Measurements from ENCODE around the gene TH.

The TH gene

GRCh38 chr11:2215561-2216399 lies 44.2 kb upstream of the TH start:
- Histone ChIP-seq H3K27ac (ENCODE audit: low read length, poor library complexity, severe bottlenecking) (no peak overlapping the region), H4K8ac (ENCODE audit: low read length) (no peak overlapping the region), H3K4me1 (ENCODE audit: control insufficient read depth, insufficient read depth, low read depth, low read length) (peaks cover 26% of the 10 kb centered on the region), H3K14ac (ENCODE audit: low read length in 2 of 2) (no peak overlapping the region), H3K9ac (ENCODE audit: low read length) (no peak overlapping the region), H3K4me2 (ENCODE audit: low read length, poor library complexity, severe bottlenecking) (no peak overlapping the region), H3K36me3 (ENCODE audit: control insufficient read depth in 1 of 2, insufficient read depth in 2 of 2, low read depth in 1 of 2, low read length in 2 of 2) (no peaks in the 10 kb centered on the region), H2BK120ac (ENCODE audit: low read depth, low read length) (no peak overlapping the region), H2BK5ac (ENCODE audit: low read depth, low read length, poor library complexity, severe bottlenecking) (no peak overlapping the region), H3K79me1 (replicated peaks; ENCODE audit: low read length, poor library complexity, severe bottlenecking) (no peaks in the 10 kb centered on the region), H3K4me3 (ENCODE audit: insufficient read depth in 1 of 2, low read depth in 1 of 2, low read length in 2 of 2) (no peak overlapping the region), H2AFZ (ENCODE audit: low read depth, low read length) (no peak overlapping the region), H2BK12ac (ENCODE audit: low read length in 2 of 2) (no peak overlapping the region), H2BK15ac (ENCODE audit: low read depth, poor library complexity, severe bottlenecking) (no peak overlapping the region), H4K91ac (ENCODE audit: low read length) (no peak overlapping the region), H3K9me3 (ENCODE audit: control insufficient read depth, low read length) (peaks cover 5% of the 10 kb centered on the region), H3K4ac (ENCODE audit: low read depth in 1 of 2, low read length in 2 of 2) (no peak overlapping the region), H2AK5ac (ENCODE audit: low read length, severe bottlenecking) (no peak overlapping the region), H3K27me3 (ENCODE audit: control insufficient read depth in 1 of 2, insufficient read depth in 1 of 2, low read length in 2 of 2) (peaks cover 44 to 65% of the 10 kb centered on the region in 2 experiments), H3K23ac (ENCODE audit: low read length in 2 of 2) (no peak overlapping the region), H3K18ac (ENCODE audit: low read depth in 1 of 2, low read length in 2 of 2) (no peak overlapping the region)
- 89% methylated on average over 34 of the region's 34 CpGs for WGBS
- no peak for DNase-seq

GRCh38 chr11:2215230-2215560 lies 43.6 kb upstream of the TH start:
- WGBS = 76% methylated on average over 5 of the region's 5 CpGs
- Histone ChIP-seq H2AK5ac (ENCODE audit: low read length, severe bottlenecking) (no peak overlapping the region), H4K8ac (ENCODE audit: low read length) (no peak overlapping the region), H2AFZ (ENCODE audit: low read depth, low read length) (no peak overlapping the region), H3K27me3 (ENCODE audit: control insufficient read depth in 1 of 2, insufficient read depth in 1 of 2, low read length in 2 of 2) (peaks cover 38 to 63% of the 10 kb centered on the region in 2 experiments), H3K4me3 (ENCODE audit: insufficient read depth in 1 of 2, low read depth in 1 of 2, low read length in 2 of 2) (no peak overlapping the region), H2BK15ac (ENCODE audit: low read depth, poor library complexity, severe bottlenecking) (no peak overlapping the region), H3K4me2 (ENCODE audit: low read length, poor library complexity, severe bottlenecking) (no peak overlapping the region), H3K79me1 (replicated peaks; ENCODE audit: low read length, poor library complexity, severe bottlenecking) (no peaks in the 10 kb centered on the region), H2BK12ac (ENCODE audit: low read length in 2 of 2) (no peak overlapping the region), H3K27ac (ENCODE audit: low read length, poor library complexity, severe bottlenecking) (no peak overlapping the region), H2BK120ac (ENCODE audit: low read depth, low read length) (no peak overlapping the region), H3K9ac (ENCODE audit: low read length) (no peak overlapping the region), H3K4me1 (ENCODE audit: control insufficient read depth, insufficient read depth, low read depth, low read length) (peaks cover 32% of the 10 kb centered on the region), H3K14ac (ENCODE audit: low read length in 2 of 2) (no peak overlapping the region), H3K23ac (ENCODE audit: low read length in 2 of 2) (no peak overlapping the region), H3K36me3 (ENCODE audit: control insufficient read depth in 1 of 2, insufficient read depth in 2 of 2, low read depth in 1 of 2, low read length in 2 of 2) (no peaks in the 10 kb centered on the region), H4K91ac (ENCODE audit: low read length) (no peak overlapping the region), H3K9me3 (ENCODE audit: control insufficient read depth, low read length) (peaks cover 3% of the 10 kb centered on the region), H3K4ac (ENCODE audit: low read depth in 1 of 2, low read length in 2 of 2) (no peak overlapping the region), H3K18ac (ENCODE audit: low read depth in 1 of 2, low read length in 2 of 2) (no peak overlapping the region), H2BK5ac (ENCODE audit: low read depth, low read length, poor library complexity, severe bottlenecking) (no peak overlapping the region)
- no peak for DNase-seq

- no peaks in the 10 kb centered on the region for H3K9me3 ChIP-seq (ENCODE audit: control insufficient read depth, low read length)
- no peak overlapping the region for H2BK15ac ChIP-seq (ENCODE audit: low read depth, poor library complexity, severe bottlenecking)
- H3K27me3 ChIP-seq (ENCODE audit: control insufficient read depth in 1 of 2, insufficient read depth in 1 of 2, low read length in 2 of 2) = peaks cover 33 to 60% of the 10 kb centered on the region in 2 experiments
- H3K4me1 ChIP-seq (ENCODE audit: control insufficient read depth, insufficient read depth, low read depth, low read length) = peaks cover 37% of the 10 kb centered on the region
- no peak overlapping the region for H2BK120ac ChIP-seq (ENCODE audit: low read depth, low read length)
- no peak overlapping the region for H2BK12ac ChIP-seq (ENCODE audit: low read length in 2 of 2)
- H3K4me3 ChIP-seq (ENCODE audit: insufficient read depth in 1 of 2, low read depth in 1 of 2, low read length in 2 of 2) = no peak overlapping the region
- H3K4me2 ChIP-seq (ENCODE audit: low read length, poor library complexity, severe bottlenecking) = no peak overlapping the region
- no peak for DNase-seq
- H2BK5ac ChIP-seq (ENCODE audit: low read depth, low read length, poor library complexity, severe bottlenecking) = no peak overlapping the region
- no peak overlapping the region for H3K23ac ChIP-seq (ENCODE audit: low read length in 2 of 2)
- H3K18ac ChIP-seq (ENCODE audit: low read depth in 1 of 2, low read length in 2 of 2) = no peak overlapping the region
- peaks cover 0 to 2% of the 10 kb centered on the region in 2 experiments for H3K36me3 ChIP-seq (ENCODE audit: control insufficient read depth in 1 of 2, insufficient read depth in 2 of 2, low read depth in 1 of 2, low read length in 2 of 2)
- no peak overlapping the region for H3K9ac ChIP-seq (ENCODE audit: low read length)
- no peak overlapping the region for H3K27ac ChIP-seq (ENCODE audit: low read length, poor library complexity, severe bottlenecking)
- H3K79me1 ChIP-seq (replicated peaks; ENCODE audit: low read length, poor library complexity, severe bottlenecking) = no peaks in the 10 kb centered on the region
- no peak overlapping the region for H3K14ac ChIP-seq (ENCODE audit: low read length in 2 of 2)
- H3K4ac ChIP-seq (ENCODE audit: low read depth in 1 of 2, low read length in 2 of 2) = no peak overlapping the region
- H4K91ac ChIP-seq (ENCODE audit: low read length) = no peak overlapping the region
- H2AK5ac ChIP-seq (ENCODE audit: low read length, severe bottlenecking) = no peak overlapping the region
- H4K8ac ChIP-seq (ENCODE audit: low read length) = no peak overlapping the region
- H2AFZ ChIP-seq (ENCODE audit: low read depth, low read length) = no peak overlapping the region
- 78% methylated on average over 28 of the region's 28 CpGs for WGBS
Measured at GRCh38 chr11:2214527-2215229, 43.1 kb upstream of the TH start.

GRCh38 chr11:2213890-2214526 lies 42.4 kb upstream of the TH start:
- 81% methylated on average over 10 of the region's 11 CpGs for WGBS
- H3K27me3 ChIP-seq (ENCODE audit: control insufficient read depth in 1 of 2, insufficient read depth in 1 of 2, low read length in 2 of 2) = peaks cover 26 to 54% of the 10 kb centered on the region in 2 experiments
- no peak overlapping the region for H4K91ac ChIP-seq (ENCODE audit: low read length)
- H2BK5ac ChIP-seq (ENCODE audit: low read depth, low read length, poor library complexity, severe bottlenecking) = no peak overlapping the region
- H3K9ac ChIP-seq (ENCODE audit: low read length) = no peak overlapping the region
- H3K27ac ChIP-seq (ENCODE audit: low read length, poor library complexity, severe bottlenecking) = no peak overlapping the region
- no peak overlapping the region for H3K4ac ChIP-seq (ENCODE audit: low read depth in 1 of 2, low read length in 2 of 2)
- no peak overlapping the region for H3K4me2 ChIP-seq (ENCODE audit: low read length, poor library complexity, severe bottlenecking)
- DNase-seq = no peak
- peaks cover 43% of the 10 kb centered on the region for H3K4me1 ChIP-seq (ENCODE audit: control insufficient read depth, insufficient read depth, low read depth, low read length)
- H2BK120ac ChIP-seq (ENCODE audit: low read depth, low read length) = no peak overlapping the region
- H2BK15ac ChIP-seq (ENCODE audit: low read depth, poor library complexity, severe bottlenecking) = no peak overlapping the region
- H2AK5ac ChIP-seq (ENCODE audit: low read length, severe bottlenecking) = no peak overlapping the region
- no peak overlapping the region for H3K18ac ChIP-seq (ENCODE audit: low read depth in 1 of 2, low read length in 2 of 2)
- H4K8ac ChIP-seq (ENCODE audit: low read length) = no peak overlapping the region
- H3K9me3 ChIP-seq (ENCODE audit: control insufficient read depth, low read length) = no peaks in the 10 kb centered on the region
- H3K4me3 ChIP-seq (ENCODE audit: insufficient read depth in 1 of 2, low read depth in 1 of 2, low read length in 2 of 2) = no peak overlapping the region
- no peak overlapping the region for H2BK12ac ChIP-seq (ENCODE audit: low read length in 2 of 2)
- peaks cover 0 to 2% of the 10 kb centered on the region in 2 experiments for H3K36me3 ChIP-seq (ENCODE audit: control insufficient read depth in 1 of 2, insufficient read depth in 2 of 2, low read depth in 1 of 2, low read length in 2 of 2)
- H3K23ac ChIP-seq (ENCODE audit: low read length in 2 of 2) = no peak overlapping the region
- no peaks in the 10 kb centered on the region for H3K79me1 ChIP-seq (replicated peaks; ENCODE audit: low read length, poor library complexity, severe bottlenecking)
- H3K14ac ChIP-seq (ENCODE audit: low read length in 2 of 2) = no peak overlapping the region
- H2AFZ ChIP-seq (ENCODE audit: low read depth, low read length) = no peak overlapping the region

Data from mesenchymal stem cell (in vitro differentiated cells and primary cell).